Psoas muscle (tissue), 8 donors: ENCODE measurements around the gene IDS. TPM values are rescaled to one million over a fixed set of nuclear protein-coding genes. Genes with fewer than 3 reads are reported as not detected.
"Not testable (repeated sequence)": the region's sequence is repeated elsewhere in the genome, so short reads cannot be mapped to it uniquely, and the experiment has no call there.

Experiments
- ATAC-seq, 4 donors: fragments of 200-7000 bp; cut with Tn5 transposase; one replicate each; pipeline ENCODE4 v1.9.1; 2020; ENCODE audit warnings: moderate library complexity in 3 of 4, mild to moderate bottlenecking in 2 of 4
- DNase-seq, 2 donors: peaks; one replicate each; pipeline ENCODE4 v3.0.0-alpha.2; 2020
- H3K27ac ChIP-seq: fragments of 200-600 bp; one replicate; pipeline ENCODE4 v1.8.0; 2022
- H3K27me3 ChIP-seq, 3 donors: fragments of 200-600 bp in 1 of 3; one replicate each; pipeline versions ENCODE4 v1.6.1 to v1.8.0; 2013 to 2022; ENCODE audit warnings: low read length in 2 of 3, mild to moderate bottlenecking in 2 of 3, moderate library complexity in 1 of 3; ENCODE audit not compliant: insufficient read depth in 3 of 3
- H3K36me3 ChIP-seq, 2 donors: fragments of 200-600 bp in 1 of 2; one replicate each; pipeline versions ENCODE4 v1.6.1 to v1.8.0; 2013 to 2022; ENCODE audit warnings: low read depth in 1 of 2, mild to moderate bottlenecking in 1 of 2, moderate library complexity in 1 of 2; ENCODE audit not compliant: insufficient read depth in 1 of 2
- H3K4me1 ChIP-seq: fragments of 200-600 bp; one replicate; pipeline ENCODE4 v1.8.0; 2022
- H3K4me3 ChIP-seq: fragments of 200-600 bp; one replicate; pipeline ENCODE4 v1.8.0; 2022; ENCODE audit warnings: mild to moderate bottlenecking
- H3K9me3 ChIP-seq: fragments of 200-600 bp; one replicate; pipeline ENCODE4 v1.8.0; 2022
- WGBS, 3 donors: extraction: QIAGEN DNeasy Blood & Tissue Kit; methylation state at CpG; one replicate each; pipeline versions ENCODE4 v1.1.6 to v1.1.7; 2013; 5-methylcytosine and 5-hydroxymethylcytosine counted together
- intact Hi-C, 2 donors: fragments of 100-400 bp; cut with DNase I; formaldehyde crosslinking; loops; one replicate each; pipeline versions ENCODE4 v1.11.0 to v1.14.2; 2022
- polyA plus RNA-seq, 3 donors: library from polyadenylated mRNA; stranded (reverse); fragments of 200-250 nt; gene quantifications; one replicate each; pipeline ENCODE4 v1.2.3, GENCODE V29; 2013
- total RNA-seq, 4 donors: library from RNA; stranded (reverse); fragmentation: NEBNext Ultra II Directional in 2 of 4; extraction: Animal tissue kit (Norgen Biotek cat#: 25700) in 2 of 4; gene quantifications; one replicate each; pipeline versions ENCODE4 v1.2.1 to v1.2.4, GENCODE V29; 2021 to 2023
- TF ChIP-seq, protein P1 (sequence below): fragments of 200-600 bp; IDR thresholded peaks from one replicate; pipeline ENCODE4 v1.8.0; 2022; ENCODE audit warnings: antibody characterized with exemption
- donor health status: healthy with polysubstance abuse.
- donor health status: DM: no; HTN: no; CAD: no; lungs with moderate emphysema.
- donor health status: Bipolar disorder and iron deficiency.
- donor health status: healthy.
- donor health status: DM: yes; HTN: yes; CAD: no.
- donor health status: DM: no; HTN: no; CAD: no.
- donor health status: DM: no; HTN: no; CAD: no.
- donor health status: DM: yes; HTN: yes; CAD: no.

Gene IDS
- total and polyA plus RNA-seq, 7 donors = 11.8 to 37.6 (median 31.2) TPM

DNA sequence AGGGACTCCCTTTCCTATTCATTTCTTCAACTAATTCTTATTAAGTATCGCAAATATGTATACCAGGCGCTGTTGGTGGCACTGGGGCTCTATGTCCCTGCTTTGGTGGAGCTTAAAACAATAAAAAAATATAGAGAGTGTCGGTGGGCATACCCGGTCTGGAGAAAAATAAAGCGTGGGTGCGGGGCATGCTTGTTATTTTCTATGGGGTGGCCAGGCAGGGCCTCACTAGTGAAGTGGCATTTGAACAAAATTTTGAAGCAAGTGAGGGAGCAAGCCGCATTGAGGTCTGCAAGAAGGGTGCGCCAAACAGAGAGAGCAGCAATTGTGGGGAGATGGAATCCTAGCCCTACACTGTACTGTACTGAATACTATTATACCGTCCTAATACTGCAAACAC lies 565 bp upstream of the IDS start:
- H3K4me1 ChIP-seq = peaks cover 3% of the 10 kb centered on the region
- no peaks in the 10 kb centered on the region for H3K9me3 ChIP-seq
- WGBS, 3 donors = 78 to 88% (median 80%) methylated on average over 9 of the region's 9 CpGs
- H3K27ac ChIP-seq = peak overlapping the region; percentile 87
- DNase-seq = no peak
- intact Hi-C loops = loop anchor here in 1 of 2 donors (10.0 kb wide), 2 partner anchors 129 to 539 kb away; partner anchors contain the start of gene TMEM185A
- no peaks in the 10 kb centered on the region for H3K27me3 ChIP-seq
- ATAC-seq = no peak
- peaks cover 0 to 11% of the 10 kb centered on the region in 2 donors for H3K36me3 ChIP-seq
- peak overlapping the region; percentile 76 for H3K4me3 ChIP-seq
- TF ChIP-seq, protein P1, sequence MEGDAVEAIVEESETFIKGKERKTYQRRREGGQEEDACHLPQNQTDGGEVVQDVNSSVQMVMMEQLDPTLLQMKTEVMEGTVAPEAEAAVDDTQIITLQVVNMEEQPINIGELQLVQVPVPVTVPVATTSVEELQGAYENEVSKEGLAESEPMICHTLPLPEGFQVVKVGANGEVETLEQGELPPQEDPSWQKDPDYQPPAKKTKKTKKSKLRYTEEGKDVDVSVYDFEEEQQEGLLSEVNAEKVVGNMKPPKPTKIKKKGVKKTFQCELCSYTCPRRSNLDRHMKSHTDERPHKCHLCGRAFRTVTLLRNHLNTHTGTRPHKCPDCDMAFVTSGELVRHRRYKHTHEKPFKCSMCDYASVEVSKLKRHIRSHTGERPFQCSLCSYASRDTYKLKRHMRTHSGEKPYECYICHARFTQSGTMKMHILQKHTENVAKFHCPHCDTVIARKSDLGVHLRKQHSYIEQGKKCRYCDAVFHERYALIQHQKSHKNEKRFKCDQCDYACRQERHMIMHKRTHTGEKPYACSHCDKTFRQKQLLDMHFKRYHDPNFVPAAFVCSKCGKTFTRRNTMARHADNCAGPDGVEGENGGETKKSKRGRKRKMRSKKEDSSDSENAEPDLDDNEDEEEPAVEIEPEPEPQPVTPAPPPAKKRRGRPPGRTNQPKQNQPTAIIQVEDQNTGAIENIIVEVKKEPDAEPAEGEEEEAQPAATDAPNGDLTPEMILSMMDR = no peak

GRCh38 chrX:149504226-149504914 lies 736 bp downstream of the IDS start:
- Histone ChIP-seq H3K4me3 (peak overlapping the region; percentile 76), H3K4me1 (peaks cover 3% of the 10 kb centered on the region), H3K27ac (peak overlapping the region; percentile 87), H3K9me3 (no peaks in the 10 kb centered on the region), H3K27me3 (no peaks in the 10 kb centered on the region), H3K36me3 (peaks cover 0 to 22% of the 10 kb centered on the region in 2 donors)
- no peak for DNase-seq
- TF ChIP-seq, protein P1 = no peak
- intact Hi-C loops = loop anchor here in 1 of 2 donors (10.0 kb wide), 2 partner anchors 130 to 540 kb away; partner anchors contain the start of gene TMEM185A
- WGBS, 3 donors = 35 to 49% (median 48%) methylated on average over 10 of the region's 10 CpGs
- peak in 3 of 4 donors; percentile 23 to 42 (median 26) for ATAC-seq

- H3K36me3 ChIP-seq = peaks cover 0 to 22% of the 10 kb centered on the region in 2 donors
- H3K27me3 ChIP-seq, H3K9me3 ChIP-seq, H3K4me3 ChIP-seq, H3K4me1 ChIP-seq, H3K27ac ChIP-seq: not testable (repeated sequence)
- ATAC-seq (peak in 3 of 4 donors; percentile 22 to 40 (median 23)), DNase-seq (peak in 1 of 2 donors; percentile 44)
- WGBS, 3 donors = 46 to 61% (median 50%) methylated on average over 1 to 6 of the region's 10 CpGs
- intact Hi-C loops = loop anchor here in 1 of 2 donors (10.0 kb wide), 2 partner anchors 131 to 541 kb away; partner anchors contain the start of gene TMEM185A
Observed at GRCh38 chrX:149503446-149503845, 1.7 kb downstream of the IDS start.

DNA sequence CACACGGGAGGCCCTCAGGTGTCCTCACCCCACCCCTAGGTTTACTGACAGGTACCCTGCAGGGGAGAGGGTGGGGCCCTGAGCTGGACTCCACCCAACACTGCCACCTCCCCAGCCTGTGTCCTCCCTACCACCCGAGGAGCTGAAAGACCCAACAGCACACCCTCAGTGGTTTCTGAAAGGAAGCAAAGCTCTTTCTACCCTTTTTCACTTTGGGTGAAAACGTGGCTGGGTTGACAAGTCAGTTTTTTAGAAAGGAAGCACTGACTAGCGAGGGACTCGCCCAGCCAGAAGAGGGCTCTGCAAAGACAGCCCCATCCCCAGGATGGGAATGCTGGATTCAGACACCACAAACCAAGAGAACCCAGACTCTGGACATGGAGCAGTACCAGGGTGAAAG lies 2.2 kb downstream of the IDS start:
- not testable (repeated sequence) for ATAC-seq

GRCh38 chrX:149499766-149500165 lies 5.3 kb downstream of the IDS start:
- Histone ChIP-seq H3K9me3 (no peaks in the 10 kb centered on the region), H3K27ac (no peak overlapping the region), H3K4me1 (peaks cover 3% of the 10 kb centered on the region), H3K4me3 (no peak overlapping the region), H3K36me3 (peaks cover 2 to 55% of the 10 kb centered on the region in 2 donors), H3K27me3 (no peaks in the 10 kb centered on the region)
- DNase-seq = no peak
- TF ChIP-seq, protein P1 = no peak
- no peak for ATAC-seq
- intact Hi-C loops = loop anchor here in 1 of 2 donors (10.0 kb wide), 2 partner anchors 135 to 545 kb away; partner anchors contain the start of gene TMEM185A
- WGBS, 3 donors = 56 to 78% (median 69%) methylated on average over 5 of the region's 5 CpGs

More for the DNA sequence above, 2.2 kb downstream of the IDS start:
- intact Hi-C loops = loop anchor here in 1 of 2 donors (10.0 kb wide), 2 partner anchors 132 to 542 kb away; partner anchors contain the start of gene TMEM185A
- H3K9me3 ChIP-seq, H3K27me3 ChIP-seq, H3K4me3 ChIP-seq, H3K4me1 ChIP-seq, H3K27ac ChIP-seq, DNase-seq: not testable (repeated sequence)
- peaks cover 0 to 25% of the 10 kb centered on the region in 2 donors for H3K36me3 ChIP-seq
- WGBS, 3 donors = 66 to 83% (median 72%) methylated on average over 4 to 5 of the region's 5 CpGs
